ENCODE data around the gene KLHL22. TPM values are rescaled to one million over a fixed set of nuclear protein-coding genes. Genes with fewer than 3 reads are reported as not detected.

The KLHL22 gene
- total and polyA plus RNA-seq, 2 experiments from 2014 or later = 33.8 to 55.0 TPM

- Histone ChIP-seq H3K4me1 (ENCODE audit: low read depth) (peaks cover 11% of the 10 kb centered on the region), H3K27me3 (no peaks in the 10 kb centered on the region), H3K4me3 (no peak overlapping the region), H3K27ac (no peak overlapping the region), H3K36me3 (no peaks in the 10 kb centered on the region), H3K9me3 (ENCODE audit: low read depth) (no peaks in the 10 kb centered on the region)
- DNase-seq (ENCODE audit: low read depth in 1 of 2, low spot score in 1 of 2) = no peak
- no peak for TF ChIP-seq CTCF (IDR thresholded peaks at IDR 0.05; ENCODE audit: low read depth, low read length)
These were observed 97.2 kb downstream of the KLHL22 start for GRCh38 chr22:20398420-20398819.

GRCh38 chr22:20397498-20397897 is 98.1 kb downstream of the KLHL22 start:
- no peak for TF ChIP-seq CTCF (IDR thresholded peaks at IDR 0.05; ENCODE audit: low read depth, low read length)
- Histone ChIP-seq H3K36me3 (no peaks in the 10 kb centered on the region), H3K27ac (no peak overlapping the region), H3K4me3 (no peak overlapping the region), H3K4me1 (ENCODE audit: low read depth) (peaks cover 11% of the 10 kb centered on the region), H3K9me3 (ENCODE audit: low read depth) (no peaks in the 10 kb centered on the region), H3K27me3 (no peaks in the 10 kb centered on the region)
- DNase-seq (ENCODE audit: low read depth in 1 of 2, low spot score in 1 of 2) = no peak

GRCh38 chr22:20396639-20397038 is 99.0 kb downstream of the KLHL22 start:
- Histone ChIP-seq H3K27ac (no peak overlapping the region), H3K27me3 (no peaks in the 10 kb centered on the region), H3K9me3 (ENCODE audit: low read depth) (no peaks in the 10 kb centered on the region), H3K4me3 (no peak overlapping the region), H3K36me3 (no peaks in the 10 kb centered on the region), H3K4me1 (ENCODE audit: low read depth) (peaks cover 11% of the 10 kb centered on the region)
- no peak for TF ChIP-seq CTCF (IDR thresholded peaks at IDR 0.05; ENCODE audit: low read depth, low read length)
- peak in 1 of 2 donors; percentile 22 for DNase-seq (ENCODE audit: low read depth in 1 of 2, low spot score in 1 of 2)

GRCh38 chr22:20395907-20396287 is 99.7 kb downstream of the KLHL22 start:
- H3K4me3 ChIP-seq = no peak overlapping the region
- DNase-seq (ENCODE audit: low read depth in 1 of 2, low spot score in 1 of 2) = no peak
- no peak for TF ChIP-seq CTCF (IDR thresholded peaks at IDR 0.05; ENCODE audit: low read depth, low read length)
- H3K27me3 ChIP-seq = no peaks in the 10 kb centered on the region
- H3K4me1 ChIP-seq (ENCODE audit: low read depth) = peaks cover 11% of the 10 kb centered on the region
- H3K9me3 ChIP-seq (ENCODE audit: low read depth) = no peaks in the 10 kb centered on the region
- no peak overlapping the region for H3K27ac ChIP-seq
- H3K36me3 ChIP-seq = no peaks in the 10 kb centered on the region

- no peak overlapping the region for H3K27ac ChIP-seq
- no peaks in the 10 kb centered on the region for H3K27me3 ChIP-seq
- no peak for DNase-seq (ENCODE audit: low read depth in 1 of 2, low spot score in 1 of 2)
- H3K9me3 ChIP-seq (ENCODE audit: low read depth) = no peaks in the 10 kb centered on the region
- no peaks in the 10 kb centered on the region for H3K36me3 ChIP-seq
- H3K4me3 ChIP-seq = no peak overlapping the region
- no peak for TF ChIP-seq CTCF (IDR thresholded peaks at IDR 0.05; ENCODE audit: low read depth, low read length)
- peaks cover 11% of the 10 kb centered on the region for H3K4me1 ChIP-seq (ENCODE audit: low read depth)
These were observed 100.3 kb downstream of the KLHL22 start for GRCh38 chr22:20395181-20395906.
